Measurements from ENCODE around the gene GOLT1B. TPM values are rescaled to one million over a fixed set of nuclear protein-coding genes. Genes with fewer than 3 reads are reported as not detected.

Gene GOLT1B, protein sequence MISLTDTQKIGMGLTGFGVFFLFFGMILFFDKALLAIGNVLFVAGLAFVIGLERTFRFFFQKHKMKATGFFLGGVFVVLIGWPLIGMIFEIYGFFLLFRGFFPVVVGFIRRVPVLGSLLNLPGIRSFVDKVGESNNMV
- total RNA-seq (2022): 58.6 and 80.7 TPM in 2 replicates
- percentile 96 among the genes with signal in this experiment for Bru-seq, nascent RNA
- percentile 98 among the genes with signal in this experiment for BruChase-seq, experiment 1, labeled RNA remaining after a 6-hour chase
- percentile 97 among the genes with signal in this experiment for BruChase-seq, experiment 2, labeled RNA remaining after a 2-hour chase
- long read RNA-seq, transcript GOLT1B-209 (2 exons, 555 nt): minor isoform, 10 of 276 reads
- long read RNA-seq, transcript GOLT1B-201 (5 exons, 3,227 nt): major isoform, 241 of 276 reads
- long read RNA-seq, transcript GOLT1B-202 (3 exons, 813 nt): minor isoform, 7 of 276 reads
- long read RNA-seq, partial matches to known transcripts: 4 of 276 reads
- long read RNA-seq, other reads (novel, unspliced or antisense): 9 of 276 reads

DNA sequence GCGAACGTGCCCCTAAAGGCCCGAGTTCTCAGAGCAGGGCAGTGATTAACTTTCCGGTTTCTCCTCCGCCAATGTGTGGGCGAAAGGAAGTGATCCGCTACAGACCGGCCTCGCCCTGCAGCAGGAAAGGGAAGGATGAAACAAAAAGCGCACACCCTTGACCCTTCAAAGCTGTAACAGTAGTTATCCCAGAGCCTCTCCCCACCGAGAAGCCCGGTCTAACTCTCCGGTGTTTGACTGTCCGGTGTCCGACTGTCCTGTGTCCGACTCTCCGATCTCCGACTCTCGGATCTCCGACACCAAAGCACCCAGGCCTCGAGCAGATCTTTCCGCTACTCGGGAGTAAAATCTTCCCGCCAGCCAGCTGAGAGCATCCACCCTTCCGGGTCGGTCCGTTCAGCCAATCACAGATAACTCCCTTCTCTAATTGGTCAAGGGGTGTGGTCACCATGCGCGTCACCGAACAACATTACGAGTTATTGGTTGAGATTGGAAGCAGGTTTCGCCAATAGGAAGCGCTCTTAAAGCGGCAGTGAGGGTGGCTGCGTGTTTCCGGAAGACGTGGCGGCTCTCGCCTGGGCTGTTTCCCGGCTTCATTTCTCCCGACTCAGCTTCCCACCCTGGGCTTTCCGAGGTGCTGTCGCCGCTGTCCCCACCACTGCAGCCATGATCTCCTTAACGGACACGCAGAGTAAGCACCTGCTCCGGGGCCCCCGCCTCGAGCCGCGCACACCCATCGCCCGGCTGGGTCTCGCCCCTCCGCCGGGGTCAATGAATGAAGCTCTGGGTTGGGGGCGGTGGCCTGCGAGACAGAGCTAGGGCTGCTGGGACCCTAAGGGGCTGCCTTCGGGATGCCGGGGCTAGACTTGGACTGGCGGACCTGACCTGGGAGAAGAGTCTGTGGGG lies at the start of gene GOLT1B, which contains the start of gene RECQL:
GOLT1B (plus strand) TSS at position 532 of the 906 bp plus-strand sequence; CDS start at position 667, 135 bp downstream.
RECQL (minus strand) TSS at position 378 of the 906 bp plus-strand sequence. CDS start 2,065 bp downstream, outside the sequence.
- Mint-ChIP-seq H3K27ac (ENCODE audit: low read depth, unreplicated experiment) (no peak within 1 kb of the TSS), H3K36me3 (ENCODE audit: insufficient read depth, unreplicated experiment) (peaks cover 14% of the 10 kb centered on the region), H3K27me3 (ENCODE audit: insufficient read depth, unreplicated experiment) (no peaks in the 10 kb centered on the region), H3K4me3 (ENCODE audit: unreplicated experiment) (no peak within 1 kb of the TSS), H3K4me1 (ENCODE audit: insufficient read depth, unreplicated experiment) (peaks cover 13% of the 10 kb centered on the region), H3K9me3 (ENCODE audit: unreplicated experiment) (no peaks in the 10 kb centered on the region)
- TF ChIP-seq, protein P1, sequence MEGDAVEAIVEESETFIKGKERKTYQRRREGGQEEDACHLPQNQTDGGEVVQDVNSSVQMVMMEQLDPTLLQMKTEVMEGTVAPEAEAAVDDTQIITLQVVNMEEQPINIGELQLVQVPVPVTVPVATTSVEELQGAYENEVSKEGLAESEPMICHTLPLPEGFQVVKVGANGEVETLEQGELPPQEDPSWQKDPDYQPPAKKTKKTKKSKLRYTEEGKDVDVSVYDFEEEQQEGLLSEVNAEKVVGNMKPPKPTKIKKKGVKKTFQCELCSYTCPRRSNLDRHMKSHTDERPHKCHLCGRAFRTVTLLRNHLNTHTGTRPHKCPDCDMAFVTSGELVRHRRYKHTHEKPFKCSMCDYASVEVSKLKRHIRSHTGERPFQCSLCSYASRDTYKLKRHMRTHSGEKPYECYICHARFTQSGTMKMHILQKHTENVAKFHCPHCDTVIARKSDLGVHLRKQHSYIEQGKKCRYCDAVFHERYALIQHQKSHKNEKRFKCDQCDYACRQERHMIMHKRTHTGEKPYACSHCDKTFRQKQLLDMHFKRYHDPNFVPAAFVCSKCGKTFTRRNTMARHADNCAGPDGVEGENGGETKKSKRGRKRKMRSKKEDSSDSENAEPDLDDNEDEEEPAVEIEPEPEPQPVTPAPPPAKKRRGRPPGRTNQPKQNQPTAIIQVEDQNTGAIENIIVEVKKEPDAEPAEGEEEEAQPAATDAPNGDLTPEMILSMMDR (IDR thresholded peaks at IDR 0.05; ENCODE audit: unreplicated experiment): no peak
- DNase-seq (ENCODE audit: unreplicated experiment): peak; percentile 99
- intact Hi-C loops (cut with micrococcal nuclease): loop anchor here (1.0 to 2.0 kb wide), 2 partner anchors 25 to 156 kb away; partner anchors contain the start of genes LDHB and SPX
- ChIA-PET POLR2A (interaction anchor here (0.6 to 4.2 kb wide), 36 partner anchors 9 to 1043 kb away, joined by 3 to 54 read pairs (median 5); partner anchors contain the start of genes C2CD5, LDHB, PYROXD1 and SPX), CTCF (interaction anchor here (0.6 to 1.3 kb wide), 6 partner anchors 23 to 1789 kb away, joined by 3 to 5 read pairs (median 3); no protein-coding TSS in a partner anchor)
- no TSS peak for BruUV-seq (replicated peaks)

DNA sequence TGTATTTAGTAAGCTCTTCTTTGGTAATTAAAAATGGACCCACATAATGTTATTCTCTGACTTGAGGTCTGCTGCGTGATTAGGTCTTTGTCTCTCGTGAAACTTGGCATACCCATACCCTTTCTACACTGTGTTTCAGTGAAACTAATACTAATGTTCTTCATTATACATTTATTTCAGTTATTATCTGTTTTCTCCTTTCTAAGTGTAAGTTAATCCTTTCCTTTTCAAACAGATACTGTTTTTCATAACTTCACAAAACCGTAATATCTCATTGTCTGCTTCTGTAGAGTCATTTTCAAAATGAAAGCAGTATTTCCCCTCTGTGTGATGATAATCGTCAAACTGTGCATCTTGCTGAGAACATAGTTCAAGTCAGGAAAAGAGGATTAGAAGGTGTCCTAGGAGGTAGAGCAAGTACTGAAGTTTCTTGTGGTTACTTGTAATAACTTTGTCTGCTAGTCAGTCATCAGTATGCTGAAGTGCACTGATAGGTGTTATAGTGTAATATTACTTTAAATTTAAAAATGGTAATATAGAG lies 48.2 kb upstream of the GOLT1B start:
- Mint-ChIP-seq H3K36me3 (ENCODE audit: insufficient read depth, unreplicated experiment) (peaks cover 72% of the 10 kb centered on the region), H3K9me3 (ENCODE audit: unreplicated experiment) (no peaks in the 10 kb centered on the region), H3K27me3 (ENCODE audit: insufficient read depth, unreplicated experiment) (no peaks in the 10 kb centered on the region), H3K27ac (ENCODE audit: low read depth, unreplicated experiment) (no peak overlapping the region), H3K4me1 (ENCODE audit: insufficient read depth, unreplicated experiment) (no peaks in the 10 kb centered on the region), H3K4me3 (ENCODE audit: unreplicated experiment) (no peak overlapping the region)
- POLR2A ChIA-PET: no interaction called here
- no peak for DNase-seq (ENCODE audit: unreplicated experiment)
- BruUV-seq (replicated peaks): no TSS peak
- intact Hi-C loops (cut with micrococcal nuclease): no loop called here
- CTCF ChIA-PET: no interaction called here
- TF ChIP-seq, protein P1 (IDR thresholded peaks at IDR 0.05; ENCODE audit: unreplicated experiment): no peak

DNA sequence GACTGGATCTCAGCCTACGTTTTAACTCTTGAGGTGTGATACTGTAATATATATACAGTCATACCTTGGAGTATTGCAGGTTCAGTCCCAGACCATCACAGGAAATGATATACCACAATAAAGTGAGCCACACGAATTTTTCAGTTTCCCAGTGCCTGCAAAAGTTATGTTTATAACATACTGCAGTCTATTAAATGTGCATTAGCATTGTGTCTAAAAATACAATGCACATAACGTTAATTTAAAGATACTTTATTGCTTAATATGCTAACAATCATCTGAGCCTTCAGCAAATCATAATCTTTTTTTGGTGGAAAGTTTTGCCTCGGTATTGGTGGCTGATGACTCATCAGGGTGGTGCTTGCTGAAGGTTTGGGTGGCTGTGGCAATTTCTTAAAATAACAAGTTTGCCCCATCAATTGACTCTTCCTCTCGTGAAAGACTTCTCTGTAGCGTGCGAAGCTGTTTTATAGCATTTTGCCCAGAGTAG lies 45.3 kb upstream of the GOLT1B start:
- peak; percentile 30 for DNase-seq (ENCODE audit: unreplicated experiment)
- peaks cover 70% of the 10 kb centered on the region for H3K36me3 Mint-ChIP-seq (ENCODE audit: insufficient read depth, unreplicated experiment)
- CTCF ChIA-PET: no interaction called here
- no peak overlapping the region for H3K4me3 Mint-ChIP-seq (ENCODE audit: unreplicated experiment)
- no peaks in the 10 kb centered on the region for H3K27me3 Mint-ChIP-seq (ENCODE audit: insufficient read depth, unreplicated experiment)
- TF ChIP-seq, protein P1 (IDR thresholded peaks at IDR 0.05; ENCODE audit: unreplicated experiment): no peak
- POLR2A ChIA-PET: no interaction called here
- no TSS peak for BruUV-seq (replicated peaks)
- no peaks in the 10 kb centered on the region for H3K4me1 Mint-ChIP-seq (ENCODE audit: insufficient read depth, unreplicated experiment)
- no peaks in the 10 kb centered on the region for H3K9me3 Mint-ChIP-seq (ENCODE audit: unreplicated experiment)
- H3K27ac Mint-ChIP-seq (ENCODE audit: low read depth, unreplicated experiment): no peak overlapping the region
- intact Hi-C loops (cut with micrococcal nuclease): no loop called here
